Right atrium auricular region (tissue), 2 donors: Measurements from ENCODE around the gene SOX5. TPM values are rescaled to one million over a fixed set of nuclear protein-coding genes. Genes with fewer than 3 reads are reported as not detected.

Experiments
- DNase-seq: peaks from one replicate; pipeline ENCODE4 v3.0.0-alpha.2; 2019; ENCODE audit warnings: low spot score
- H3K27ac ChIP-seq, 2 donors: fragments of 200-600 bp; sonication (generic); 1 replicate in 1 of 2; 2 replicates in 1 of 2; pipeline ENCODE4 v1.5.1; 2016 to 2019
- H3K27me3 ChIP-seq, 2 donors: fragments of 200-600 bp; sonication (generic); one replicate each; pipeline versions ENCODE4 v1.5.1 to v1.6.0; 2017 to 2019
- H3K36me3 ChIP-seq: fragments of 200-600 bp; sonication (generic); one replicate; pipeline ENCODE4 v1.5.1; 2016
- H3K4me1 ChIP-seq, 2 donors: fragments of 200-600 bp; sonication (generic); one replicate each; pipeline versions ENCODE4 v1.5.1 to v1.6.0; 2017 to 2019
- H3K4me3 ChIP-seq, 2 donors: fragments of 200-600 bp; sonication (generic); 1 replicate in 1 of 2; 2 replicates in 1 of 2; pipeline ENCODE4 v1.5.1; 2017 to 2019; ENCODE audit warnings: mild to moderate bottlenecking in 1 of 2, moderate library complexity in 1 of 2
- H3K9me3 ChIP-seq, 2 donors: fragments of 200-600 bp; sonication (generic); one replicate each; pipeline ENCODE4 v1.5.1; 2019
- total RNA-seq, 2 donors: library from RNA; depleted of rRNA; stranded (reverse); fragments of >200 nt; gene quantifications; one replicate each; pipeline ENCODE4 v1.1.0, GENCODE V29; 2016
- TF ChIP-seq, protein P1 (sequence below), 2 donors: fragments of 200-600 bp; sonication (generic); IDR thresholded peaks; one replicate each; pipeline ENCODE4 v1.5.1; 2019; ENCODE audit warnings: antibody characterized with exemption in 2 of 2

The SOX5 gene
- total RNA-seq, 2 donors from 2014 or later: 3.9 to 5.6 TPM

DNA sequence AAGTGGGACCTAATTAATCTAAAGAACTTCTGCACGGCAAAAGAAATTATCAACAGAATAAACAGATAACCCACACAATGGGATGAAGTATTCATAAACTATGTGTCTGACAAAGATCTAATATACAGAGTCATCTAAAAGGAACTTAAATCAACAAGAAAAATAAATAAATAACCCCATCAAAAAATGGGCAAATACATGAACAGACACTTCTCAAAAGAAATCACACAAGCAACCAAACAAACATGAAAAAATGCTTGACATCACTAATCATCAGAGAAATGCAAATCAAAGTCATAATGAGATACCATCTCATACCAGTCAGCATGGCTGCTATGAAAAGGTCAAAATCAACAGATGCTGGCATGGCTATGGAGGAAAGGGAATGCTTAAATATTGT is 466.9 kb downstream of the SOX5 start:
- no peak for DNase-seq
- TF ChIP-seq, protein P1, sequence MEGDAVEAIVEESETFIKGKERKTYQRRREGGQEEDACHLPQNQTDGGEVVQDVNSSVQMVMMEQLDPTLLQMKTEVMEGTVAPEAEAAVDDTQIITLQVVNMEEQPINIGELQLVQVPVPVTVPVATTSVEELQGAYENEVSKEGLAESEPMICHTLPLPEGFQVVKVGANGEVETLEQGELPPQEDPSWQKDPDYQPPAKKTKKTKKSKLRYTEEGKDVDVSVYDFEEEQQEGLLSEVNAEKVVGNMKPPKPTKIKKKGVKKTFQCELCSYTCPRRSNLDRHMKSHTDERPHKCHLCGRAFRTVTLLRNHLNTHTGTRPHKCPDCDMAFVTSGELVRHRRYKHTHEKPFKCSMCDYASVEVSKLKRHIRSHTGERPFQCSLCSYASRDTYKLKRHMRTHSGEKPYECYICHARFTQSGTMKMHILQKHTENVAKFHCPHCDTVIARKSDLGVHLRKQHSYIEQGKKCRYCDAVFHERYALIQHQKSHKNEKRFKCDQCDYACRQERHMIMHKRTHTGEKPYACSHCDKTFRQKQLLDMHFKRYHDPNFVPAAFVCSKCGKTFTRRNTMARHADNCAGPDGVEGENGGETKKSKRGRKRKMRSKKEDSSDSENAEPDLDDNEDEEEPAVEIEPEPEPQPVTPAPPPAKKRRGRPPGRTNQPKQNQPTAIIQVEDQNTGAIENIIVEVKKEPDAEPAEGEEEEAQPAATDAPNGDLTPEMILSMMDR (IDR thresholded peaks at IDR 0.05): no peak
- H3K9me3 ChIP-seq: peaks cover 0 to 11% of the 10 kb centered on the region in 2 donors
- no peaks in the 10 kb centered on the region for H3K36me3 ChIP-seq
- no peaks in the 10 kb centered on the region for H3K27me3 ChIP-seq
- H3K4me1 ChIP-seq: no peaks in the 10 kb centered on the region
- H3K4me3 ChIP-seq: no peak overlapping the region
- H3K27ac ChIP-seq: no peak overlapping the region
